Fibroblast of peridontal ligament (primary cell): ENCODE data around the gene LTBP1.
"Not testable (repeated sequence)": the region's sequence is repeated elsewhere in the genome, so short reads cannot be mapped to it uniquely, and the experiment has no call there.

ENCODE experiments used
- DNase-seq: peaks from one replicate; pipeline ENCODE4 v3.0.0-alpha.2; 2010; ENCODE audit errors: extremely low read depth

The LTBP1 gene

GRCh38 chr2:32960647-32961403 is 14.1 kb downstream of the LTBP1 start:
- DNase-seq: no peak

- DNase-seq: peak; percentile 14
Measured at GRCh38 chr2:32962690-32963089, 15.9 kb downstream of the LTBP1 start.

- DNase-seq: peak; percentile 69
Measured at GRCh38 chr2:32963941-32964340, 17.2 kb downstream of the LTBP1 start.

GRCh38 chr2:32965523-32966171 is 18.9 kb downstream of the LTBP1 start:
- no peak for DNase-seq

- DNase-seq: no peak
Measured at GRCh38 chr2:32969444-32970162, 22.9 kb downstream of the LTBP1 start.

- DNase-seq: not testable (repeated sequence)
Measured at GRCh38 chr2:32973772-32974171, 27.0 kb downstream of the LTBP1 start.

GRCh38 chr2:32976409-32977063 is 29.8 kb downstream of the LTBP1 start:
- no peak for DNase-seq

- DNase-seq: no peak
Measured at GRCh38 chr2:32977228-32977758, 30.5 kb downstream of the LTBP1 start.

GRCh38 chr2:32981612-32982011 is 34.9 kb downstream of the LTBP1 start:
- no peak for DNase-seq

- not testable (repeated sequence) for DNase-seq
Measured at GRCh38 chr2:32983193-32983924, 36.6 kb downstream of the LTBP1 start.

- no peak for DNase-seq
Measured at GRCh38 chr2:32986480-32986879, 39.7 kb downstream of the LTBP1 start.

- DNase-seq: no peak
Measured at GRCh38 chr2:32988525-32988924, 41.8 kb downstream of the LTBP1 start.

- no peak for DNase-seq
Measured at GRCh38 chr2:32990556-32990955, 43.8 kb downstream of the LTBP1 start.

- DNase-seq: no peak
Measured at GRCh38 chr2:32991091-32991845, 44.5 kb downstream of the LTBP1 start.

- DNase-seq: no peak
Measured at GRCh38 chr2:32993005-32993539, 46.3 kb downstream of the LTBP1 start.

GRCh38 chr2:32997705-32998104 is 51.0 kb downstream of the LTBP1 start:
- DNase-seq: no peak

GRCh38 chr2:33000986-33001385 is 54.2 kb downstream of the LTBP1 start:
- peak; percentile 73 for DNase-seq

- no peak for DNase-seq
Measured at GRCh38 chr2:33001823-33002222, 55.1 kb downstream of the LTBP1 start.

- DNase-seq: no peak
Measured at GRCh38 chr2:33002863-33003262, 56.1 kb downstream of the LTBP1 start.

GRCh38 chr2:33005057-33005456 is 58.3 kb downstream of the LTBP1 start:
- no peak for DNase-seq
